Thymus (tissue), 11 donors: ENCODE measurements around the gene ZBED1. TPM values are rescaled to one million over a fixed set of nuclear protein-coding genes. Genes with fewer than 3 reads are reported as not detected.
"Not testable (repeated sequence)": the region's sequence is repeated elsewhere in the genome, so short reads cannot be mapped to it uniquely, and the experiment has no call there.

Experiments used
- DNase-seq, 9 donors: peaks; one replicate each; pipeline ENCODE4 v3.0.0-alpha.2; 2013; ENCODE audit warnings: low spot score in 9 of 9, low read depth in 6 of 9, missing footprints in 1 of 9
- H3K27ac ChIP-seq, 2 donors: one replicate each; pipeline ENCODE4 v1.5.1; 2013; ENCODE audit warnings: control low read depth in 1 of 2, low read depth in 1 of 2, low read length in 1 of 2, mild to moderate bottlenecking in 1 of 2, moderate library complexity in 1 of 2
- H3K27me3 ChIP-seq, 2 donors: one replicate each; pipeline ENCODE4 v1.5.1; 2013; ENCODE audit warnings: low read length in 1 of 2; ENCODE audit not compliant: control insufficient read depth in 2 of 2, insufficient read depth in 1 of 2
- H3K36me3 ChIP-seq, 2 donors: one replicate each; pipeline ENCODE4 v1.5.1; 2013; ENCODE audit warnings: low read length in 1 of 2, mild to moderate bottlenecking in 1 of 2, moderate library complexity in 1 of 2; ENCODE audit not compliant: control insufficient read depth in 2 of 2, insufficient read depth in 2 of 2
- H3K4me1 ChIP-seq, 2 donors: one replicate each; pipeline ENCODE4 v1.5.1; 2013; ENCODE audit warnings: low read length in 2 of 2; ENCODE audit not compliant: control insufficient read depth in 2 of 2, insufficient read depth in 2 of 2
- H3K4me3 ChIP-seq, 2 donors: one replicate each; pipeline ENCODE4 v1.5.1; 2013; ENCODE audit warnings: low read length in 2 of 2, control low read depth in 1 of 2, mild to moderate bottlenecking in 1 of 2
- H3K9me3 ChIP-seq, 2 donors: one replicate each; pipeline ENCODE4 v1.5.1; 2013; ENCODE audit warnings: low read length in 1 of 2, mild to moderate bottlenecking in 1 of 2; ENCODE audit not compliant: control insufficient read depth in 2 of 2, insufficient read depth in 1 of 2
- WGBS: extraction: QIAGEN DNeasy Blood & Tissue Kit; methylation state at CpG from one replicate; pipeline ENCODE4 v1.1.7; 2013; 5-methylcytosine and 5-hydroxymethylcytosine counted together
- polyA plus RNA-seq: library from polyadenylated mRNA; stranded (reverse); fragments of 200-250 nt; gene quantifications from one replicate; pipeline ENCODE4 v1.2.3, GENCODE V29; 2013
- total RNA-seq: library from RNA; stranded (reverse); fragments of 120-200 nt; gene quantifications from one replicate; pipeline ENCODE4 v1.2.4, GENCODE V29; 2013
- donor health status: healthy.

ZBED1 gene
- total and polyA plus RNA-seq, 2 donors = 17.4 to 23.7 TPM

- H3K4me1 ChIP-seq = no peaks in the 10 kb centered on the region
- DNase-seq = no peak
- H3K9me3 ChIP-seq = no peaks in the 10 kb centered on the region
- peaks cover 0 to 8% of the 10 kb centered on the region in 2 donors for H3K36me3 ChIP-seq
- WGBS = 89% methylated on average over 6 of the region's 6 CpGs
- H3K4me3 ChIP-seq = no peak overlapping the region
- H3K27ac ChIP-seq = no peak overlapping the region
- no peaks in the 10 kb centered on the region for H3K27me3 ChIP-seq
These were observed 42.5 kb downstream of the ZBED1 start for GRCh38 chrX:2458309-2458708.

- no peaks in the 10 kb centered on the region for H3K9me3 ChIP-seq
- WGBS = 97% methylated on average over 26 of the region's 26 CpGs
- no peak overlapping the region for H3K4me3 ChIP-seq
- peaks cover 0 to 8% of the 10 kb centered on the region in 2 donors for H3K36me3 ChIP-seq
- no peaks in the 10 kb centered on the region for H3K4me1 ChIP-seq
- H3K27ac ChIP-seq = no peak overlapping the region
- DNase-seq = no peak
- H3K27me3 ChIP-seq = no peaks in the 10 kb centered on the region
These were observed 43.3 kb downstream of the ZBED1 start for GRCh38 chrX:2457289-2458133.

- H3K9me3 ChIP-seq, H3K4me3 ChIP-seq, H3K27me3 ChIP-seq, H3K36me3 ChIP-seq, H3K4me1 ChIP-seq, DNase-seq, H3K27ac ChIP-seq: not testable (repeated sequence)
- 96% methylated on average over 8 of the region's 8 CpGs for WGBS
These were observed 44.7 kb downstream of the ZBED1 start for GRCh38 chrX:2456091-2456490.

- 94% methylated on average over 9 of the region's 9 CpGs for WGBS
- H3K9me3 ChIP-seq, H3K4me3 ChIP-seq, DNase-seq, H3K36me3 ChIP-seq, H3K27ac ChIP-seq, H3K27me3 ChIP-seq, H3K4me1 ChIP-seq: not testable (repeated sequence)
These were observed 46.2 kb downstream of the ZBED1 start for GRCh38 chrX:2454620-2455019.

- Histone ChIP-seq H3K4me1 (no peaks in the 10 kb centered on the region), H3K4me3 (no peak overlapping the region), H3K36me3 (peaks cover 0 to 2% of the 10 kb centered on the region in 2 donors), H3K9me3 (peaks cover 0 to 3% of the 10 kb centered on the region in 2 donors), H3K27me3 (no peaks in the 10 kb centered on the region), H3K27ac (no peak overlapping the region)
- DNase-seq = no peak
- over 99% methylated on average over 4 of the region's 4 CpGs for WGBS
These were observed 48.0 kb downstream of the ZBED1 start for GRCh38 chrX:2452799-2453198.

- Histone ChIP-seq H3K4me1 (no peaks in the 10 kb centered on the region), H3K27me3 (no peaks in the 10 kb centered on the region), H3K9me3 (peaks cover 0 to 5% of the 10 kb centered on the region in 2 donors), H3K4me3 (no peak overlapping the region), H3K36me3 (no peaks in the 10 kb centered on the region), H3K27ac (no peak overlapping the region)
- DNase-seq = no peak
- 97% methylated on average over 22 of the region's 22 CpGs for WGBS
These were observed 48.4 kb downstream of the ZBED1 start for GRCh38 chrX:2452317-2452784.

- Histone ChIP-seq H3K27me3 (no peaks in the 10 kb centered on the region), H3K4me1 (no peaks in the 10 kb centered on the region), H3K27ac (no peak overlapping the region), H3K9me3 (peaks cover 0 to 7% of the 10 kb centered on the region in 2 donors), H3K4me3 (no peak overlapping the region), H3K36me3 (no peaks in the 10 kb centered on the region)
- no peak for DNase-seq
- WGBS = 96% methylated on average over 25 of the region's 25 CpGs
These were observed 49.1 kb downstream of the ZBED1 start for GRCh38 chrX:2451501-2452316.

GRCh38 chrX:2450681-2451080 lies 50.1 kb downstream of the ZBED1 start:
- DNase-seq = no peak
- Histone ChIP-seq H3K27ac (no peak overlapping the region), H3K4me1 (no peaks in the 10 kb centered on the region), H3K9me3 (peaks cover 0 to 12% of the 10 kb centered on the region in 2 donors), H3K27me3 (no peaks in the 10 kb centered on the region), H3K4me3 (no peak overlapping the region), H3K36me3 (no peaks in the 10 kb centered on the region)
- WGBS = 83% methylated on average over 5 of the region's 5 CpGs
